Thyroid gland (tissue), 4 donors: ENCODE measurements around the gene PTPRG.
"Not testable (repeated sequence)": the region's sequence is repeated elsewhere in the genome, so short reads cannot be mapped to it uniquely, and the experiment has no call there.

Experiments
- POLR2A ChIP-seq, 2 donors: fragments of 450-650 bp; IDR thresholded peaks; one replicate each; pipeline ENCODE4 v1.6.1; 2017; ENCODE audit warnings: antibody characterized with exemption in 2 of 2, mild to moderate bottlenecking in 2 of 2, moderate library complexity in 1 of 2
- TF ChIP-seq, protein P1 (sequence below), 6 experiments: fragments of 200-600 bp in 3 of 6; fragments of 450-650 bp in 3 of 6; sonication (generic) in 3 of 6; IDR thresholded peaks; one replicate each; pipeline ENCODE4 v1.5.1; 2016 to 2019; ENCODE audit warnings: antibody characterized with exemption in 6 of 6, mild to moderate bottlenecking in 2 of 6, inconsistent platforms in 1 of 6, moderate library complexity in 1 of 6

DNA sequence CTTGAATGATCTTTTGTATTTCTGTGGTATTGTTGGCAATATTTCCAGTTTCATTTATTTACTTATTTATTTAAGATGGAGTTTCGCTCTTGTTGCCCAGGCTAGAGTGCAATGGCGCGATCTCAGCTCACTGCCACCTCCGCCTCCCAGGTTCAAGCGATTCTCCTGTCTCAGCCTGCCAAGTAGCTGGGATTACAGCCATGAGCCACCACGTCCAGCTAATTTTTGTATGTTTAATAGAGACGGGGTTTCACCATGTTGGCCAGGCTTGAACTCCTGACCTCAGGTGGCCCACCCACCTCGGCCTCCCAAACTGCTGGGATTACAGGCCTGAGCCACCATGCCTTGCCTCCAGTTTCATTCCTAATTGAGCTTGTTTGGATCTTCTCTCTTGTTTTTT is 8.7 kb upstream of the PTPRG start:
- TF ChIP-seq, protein P1, sequence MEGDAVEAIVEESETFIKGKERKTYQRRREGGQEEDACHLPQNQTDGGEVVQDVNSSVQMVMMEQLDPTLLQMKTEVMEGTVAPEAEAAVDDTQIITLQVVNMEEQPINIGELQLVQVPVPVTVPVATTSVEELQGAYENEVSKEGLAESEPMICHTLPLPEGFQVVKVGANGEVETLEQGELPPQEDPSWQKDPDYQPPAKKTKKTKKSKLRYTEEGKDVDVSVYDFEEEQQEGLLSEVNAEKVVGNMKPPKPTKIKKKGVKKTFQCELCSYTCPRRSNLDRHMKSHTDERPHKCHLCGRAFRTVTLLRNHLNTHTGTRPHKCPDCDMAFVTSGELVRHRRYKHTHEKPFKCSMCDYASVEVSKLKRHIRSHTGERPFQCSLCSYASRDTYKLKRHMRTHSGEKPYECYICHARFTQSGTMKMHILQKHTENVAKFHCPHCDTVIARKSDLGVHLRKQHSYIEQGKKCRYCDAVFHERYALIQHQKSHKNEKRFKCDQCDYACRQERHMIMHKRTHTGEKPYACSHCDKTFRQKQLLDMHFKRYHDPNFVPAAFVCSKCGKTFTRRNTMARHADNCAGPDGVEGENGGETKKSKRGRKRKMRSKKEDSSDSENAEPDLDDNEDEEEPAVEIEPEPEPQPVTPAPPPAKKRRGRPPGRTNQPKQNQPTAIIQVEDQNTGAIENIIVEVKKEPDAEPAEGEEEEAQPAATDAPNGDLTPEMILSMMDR (IDR thresholded peaks at IDR 0.05): not testable (repeated sequence)
- not testable (repeated sequence) for TF ChIP-seq POLR2A (IDR thresholded peaks at IDR 0.05)
